Panc1 (cell line): ENCODE results near the gene PANX3. TPM values are rescaled to one million over a fixed set of nuclear protein-coding genes. Genes with fewer than 3 reads are reported as not detected.
"Not testable (repeated sequence)": the region's sequence is repeated elsewhere in the genome, so short reads cannot be mapped to it uniquely, and the experiment has no call there.

ENCODE experiments used
- ATAC-seq: fragments of 200-7000 bp; cut with Tn5 transposase; 2 replicates; pipeline ENCODE4 v1.9.1; 2020; ENCODE audit warnings: mild to moderate bottlenecking, moderate library complexity
- BruUV-seq: library from RNA; stranded (reverse); fragments of 400-500 nt; replicated peaks from 2 replicates; lab custom pipeline; 2021; lab: Mats Ljungman, UMichigan
- CTCF ChIA-PET: fragments of 300-600 bp; sonication (Branson Sonifier 250); formaldehyde crosslinking; loops from one replicate; lab custom pipeline; 2022; ENCODE audit warnings: antibody characterized with exemption; lab: Charles Lee
- POLR2A ChIA-PET: fragments of 300-600 bp; sonication (Branson Sonifier 250); formaldehyde crosslinking; loops from one replicate; lab custom pipeline; 2022; ENCODE audit warnings: antibody characterized with exemption; lab: Charles Lee
- DNase-seq: peaks from one replicate; pipeline ENCODE4 v3.0.0-alpha.2; 2010; ENCODE audit warnings: low read depth, low spot score
- H3K27ac ChIP-seq: 2 replicates; pipeline ENCODE4 v1.5.1; 2011; ENCODE audit warnings: mild to moderate bottlenecking, low read length, inconsistent platforms
- H3K27me3 ChIP-seq: fragments of 200-500 bp; sonication (Bioruptor generic); 2 replicates; pipeline ENCODE4 v1.6.0; 2014; ENCODE audit warnings: low read length, inconsistent platforms; ENCODE audit not compliant: control insufficient read depth, insufficient read depth
- H3K36me3 ChIP-seq: fragments of 200-500 bp; sonication (Bioruptor generic); 2 replicates; pipeline ENCODE4 v1.5.1; 2014; ENCODE audit warnings: inconsistent platforms, mild to moderate bottlenecking, low read length, moderate library complexity; ENCODE audit not compliant: control insufficient read depth, insufficient read depth
- H3K4me1 ChIP-seq: 2 replicates; pipeline ENCODE4 v1.5.1; 2011; ENCODE audit warnings: inconsistent platforms, mild to moderate bottlenecking, low read length, moderate library complexity; ENCODE audit not compliant: control insufficient read depth, insufficient read depth
- H3K4me3 ChIP-seq, 2 experiments: 2 replicates each; pipeline ENCODE4 v1.5.1; 2011 to 2012; ENCODE audit warnings: low read depth in 2 of 2, low read length in 2 of 2, mild to moderate bottlenecking in 2 of 2, inconsistent platforms in 1 of 2, moderate library complexity in 1 of 2
- H3K9me3 ChIP-seq: fragments of 200-500 bp; sonication (Bioruptor generic); 2 replicates; pipeline ENCODE4 v1.5.1; 2014; ENCODE audit warnings: low read depth, mild to moderate bottlenecking, inconsistent platforms, low read length, moderate library complexity; ENCODE audit not compliant: control insufficient read depth, insufficient read depth
- CTCF ChIP-seq: fragments of 450-650 bp; IDR thresholded peaks from 2 replicates; pipeline ENCODE4 v1.5.1; 2017; ENCODE audit warnings: mild to moderate bottlenecking
- POLR2AphosphoS5 ChIP-seq: IDR thresholded peaks from 2 replicates; pipeline ENCODE4 v1.6.1; 2012; ENCODE audit warnings: mild to moderate bottlenecking, low read depth, low read length, moderate library complexity
- SIN3A ChIP-seq: IDR thresholded peaks from 2 replicates; pipeline ENCODE4 v1.6.1; 2012; ENCODE audit warnings: low read depth, mild to moderate bottlenecking, low read length, moderate library complexity, borderline replicate concordance; ENCODE audit not compliant: insufficient read depth
- TCF7L2 ChIP-seq: IDR thresholded peaks from 2 replicates; pipeline ENCODE4 v1.6.1; 2011; ENCODE audit warnings: mild to moderate bottlenecking, low read depth, low read length, inconsistent platforms
- in situ Hi-C: cut with HindIII; loops from 2 replicates; pipeline ENCODE4 v1.10.0; 2016; ENCODE audit warnings: low sequenced_read_pairs, low pct_unique_long_range_greater_than_20kb
- intact Hi-C: fragments of 100-400 bp; cut with micrococcal nuclease; formaldehyde crosslinking; loops from one replicate; pipeline ENCODE4 v1.10.0; 2022; ENCODE audit not compliant: unreplicated experiment
- total RNA-seq: library from RNA; stranded (reverse); gene quantifications from one replicate; pipeline ENCODE4 v1.2.1, GENCODE V29; 2021; ENCODE audit not compliant: unreplicated experiment
- TF ChIP-seq, protein P1 (sequence below), 2 experiments: IDR thresholded peaks; 2 replicates each; pipeline ENCODE4 v1.6.1; 2011 to 2012; ENCODE audit warnings: low read depth in 2 of 2, control low read depth in 1 of 2, low read length in 1 of 2, mild to moderate bottlenecking in 1 of 2, moderate library complexity in 1 of 2; ENCODE audit not compliant: insufficient read depth in 1 of 2

PANX3 gene
- total RNA-seq, 1 experiment from 2014 or later: not detected

- POLR2A ChIA-PET: no interaction called here
Observed at GRCh38 chr11:124600621-124601320, 10.5 kb upstream of the PANX3 start.

DNA sequence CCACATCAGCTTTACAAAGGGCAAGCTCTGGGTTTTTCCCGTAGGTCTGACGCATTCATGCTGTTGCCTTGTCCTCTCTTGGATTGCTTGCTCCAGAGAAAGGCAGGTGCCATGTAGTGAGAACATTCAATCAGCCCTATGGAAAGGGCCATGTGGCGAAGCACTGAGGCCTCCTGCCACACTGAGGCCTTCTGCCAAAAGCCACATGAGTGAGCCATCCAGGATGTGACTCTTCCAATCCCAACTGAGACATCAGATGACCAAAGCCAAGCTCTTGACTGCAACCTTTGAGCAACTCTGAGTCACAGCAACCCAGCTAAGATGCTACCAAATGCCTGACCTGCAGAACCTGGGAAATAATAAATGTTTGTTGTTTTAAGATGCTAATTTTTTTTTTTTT is 9.0 kb upstream of the PANX3 start:
- intact Hi-C loops (no loop called here), in situ Hi-C loops (no loop called here)
- POLR2A ChIA-PET: no interaction called here
- CTCF ChIA-PET: no interaction called here
- ATAC-seq (peak; percentile 68; the same call in 1 of the 2 replicates), DNase-seq (peak; percentile 71)
- no peak overlapping the region for H3K27ac ChIP-seq
- H3K36me3 ChIP-seq: no peaks in the 10 kb centered on the region
- no peaks in the 10 kb centered on the region for H3K4me1 ChIP-seq
- H3K27me3 ChIP-seq: peaks cover under 1% of the 10 kb centered on the region
- H3K9me3 ChIP-seq: no peaks in the 10 kb centered on the region
- TF ChIP-seq SIN3A (no peak), CTCF (no peak)
- H3K4me3 ChIP-seq: no peak overlapping the region
- BruUV-seq: no TSS peak

More at GRCh38 chr11:124600621-124601320, 10.5 kb upstream of the PANX3 start:
- ATAC-seq: no peak
- H3K36me3 ChIP-seq: no peaks in the 10 kb centered on the region
- H3K9me3 ChIP-seq: no peaks in the 10 kb centered on the region
- H3K27me3 ChIP-seq: peaks cover 7% of the 10 kb centered on the region
- intact Hi-C loops: no loop called here
- no peaks in the 10 kb centered on the region for H3K4me1 ChIP-seq
- TF ChIP-seq POLR2AphosphoS5 (no peak), SIN3A (no peak), TCF7L2 (no peak), CTCF (no peak)
- TF ChIP-seq, protein P1, sequence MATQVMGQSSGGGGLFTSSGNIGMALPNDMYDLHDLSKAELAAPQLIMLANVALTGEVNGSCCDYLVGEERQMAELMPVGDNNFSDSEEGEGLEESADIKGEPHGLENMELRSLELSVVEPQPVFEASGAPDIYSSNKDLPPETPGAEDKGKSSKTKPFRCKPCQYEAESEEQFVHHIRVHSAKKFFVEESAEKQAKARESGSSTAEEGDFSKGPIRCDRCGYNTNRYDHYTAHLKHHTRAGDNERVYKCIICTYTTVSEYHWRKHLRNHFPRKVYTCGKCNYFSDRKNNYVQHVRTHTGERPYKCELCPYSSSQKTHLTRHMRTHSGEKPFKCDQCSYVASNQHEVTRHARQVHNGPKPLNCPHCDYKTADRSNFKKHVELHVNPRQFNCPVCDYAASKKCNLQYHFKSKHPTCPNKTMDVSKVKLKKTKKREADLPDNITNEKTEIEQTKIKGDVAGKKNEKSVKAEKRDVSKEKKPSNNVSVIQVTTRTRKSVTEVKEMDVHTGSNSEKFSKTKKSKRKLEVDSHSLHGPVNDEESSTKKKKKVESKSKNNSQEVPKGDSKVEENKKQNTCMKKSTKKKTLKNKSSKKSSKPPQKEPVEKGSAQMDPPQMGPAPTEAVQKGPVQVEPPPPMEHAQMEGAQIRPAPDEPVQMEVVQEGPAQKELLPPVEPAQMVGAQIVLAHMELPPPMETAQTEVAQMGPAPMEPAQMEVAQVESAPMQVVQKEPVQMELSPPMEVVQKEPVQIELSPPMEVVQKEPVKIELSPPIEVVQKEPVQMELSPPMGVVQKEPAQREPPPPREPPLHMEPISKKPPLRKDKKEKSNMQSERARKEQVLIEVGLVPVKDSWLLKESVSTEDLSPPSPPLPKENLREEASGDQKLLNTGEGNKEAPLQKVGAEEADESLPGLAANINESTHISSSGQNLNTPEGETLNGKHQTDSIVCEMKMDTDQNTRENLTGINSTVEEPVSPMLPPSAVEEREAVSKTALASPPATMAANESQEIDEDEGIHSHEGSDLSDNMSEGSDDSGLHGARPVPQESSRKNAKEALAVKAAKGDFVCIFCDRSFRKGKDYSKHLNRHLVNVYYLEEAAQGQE (IDR thresholded peaks at IDR 0.05; ENCODE audit: insufficient read depth in 1 of 2, low read depth in 2 of 2, low read length in 1 of 2): no peak
- H3K27ac ChIP-seq: no peak overlapping the region
- in situ Hi-C loops: no loop called here
- CTCF ChIA-PET: no interaction called here
- no TSS peak for BruUV-seq
- no peak overlapping the region for H3K4me3 ChIP-seq
- DNase-seq: no peak

DNA sequence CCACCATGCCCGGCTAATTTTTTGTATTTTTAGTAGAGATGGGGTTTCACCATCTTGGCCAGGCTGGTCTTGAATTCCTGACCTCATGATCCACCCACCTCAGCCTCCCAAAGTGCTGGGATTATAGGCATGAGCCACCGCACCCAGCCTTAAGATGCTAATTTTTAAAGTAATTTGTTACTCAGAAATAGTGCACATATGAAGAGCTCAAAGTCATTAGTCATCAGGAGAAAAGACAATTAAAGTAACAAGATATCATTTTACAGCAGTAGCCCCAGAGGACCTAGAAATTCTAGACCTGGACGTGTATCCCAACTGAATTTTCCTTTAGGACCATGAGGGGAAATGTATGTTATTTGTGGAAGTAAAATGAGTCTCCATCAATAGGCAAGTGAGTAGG is 8.5 kb upstream of the PANX3 start:
- intact Hi-C loops, H3K4me1 ChIP-seq, H3K36me3 ChIP-seq, H3K27me3 ChIP-seq, POLR2A ChIA-PET, ATAC-seq, H3K9me3 ChIP-seq, CTCF ChIA-PET, BruUV-seq, H3K4me3 ChIP-seq, in situ Hi-C loops, H3K27ac ChIP-seq, DNase-seq: not testable (repeated sequence)
